Mesenchymal stem cell (in vitro differentiated cells and primary cell): ENCODE data around the gene MROH2B.

Source experiments
- DNase-seq: peaks from one replicate; pipeline ENCODE4 v3.0.0-alpha.2; 2013
- H2AFZ ChIP-seq: one replicate; pipeline ENCODE4 v1.6.1; 2013; ENCODE audit warnings: low read depth, mild to moderate bottlenecking, control low read depth, inconsistent platforms, low read length, moderate library complexity
- H2AK5ac ChIP-seq: 2 replicates; pipeline ENCODE4 v1.6.1; 2013; ENCODE audit warnings: low read length, moderate library complexity, mild to moderate bottlenecking, inconsistent platforms; ENCODE audit not compliant: severe bottlenecking
- H2BK120ac ChIP-seq: one replicate; pipeline ENCODE4 v1.6.1; 2013; ENCODE audit warnings: low read depth, mild to moderate bottlenecking, inconsistent platforms, low read length, moderate library complexity
- H2BK12ac ChIP-seq, 2 experiments: one replicate each; pipeline ENCODE4 v1.6.1; 2013; ENCODE audit warnings: inconsistent platforms in 2 of 2, low read length in 2 of 2, mild to moderate bottlenecking in 2 of 2, moderate library complexity in 2 of 2, control low read depth in 1 of 2
- H2BK15ac ChIP-seq: one replicate; pipeline ENCODE4 v1.6.1; 2013; ENCODE audit warnings: mild to moderate bottlenecking, low read depth, inconsistent platforms; ENCODE audit not compliant: poor library complexity, severe bottlenecking
- H2BK5ac ChIP-seq: 2 replicates; pipeline ENCODE4 v1.6.1; 2013; ENCODE audit warnings: low read depth, mild to moderate bottlenecking, low read length, control low read depth, inconsistent platforms; ENCODE audit not compliant: poor library complexity, severe bottlenecking
- H3K14ac ChIP-seq, 2 experiments: one replicate each; pipeline ENCODE4 v1.6.1; 2013; ENCODE audit warnings: inconsistent platforms in 2 of 2, low read length in 2 of 2, control low read depth in 1 of 2, mild to moderate bottlenecking in 1 of 2, moderate library complexity in 1 of 2
- H3K18ac ChIP-seq, 2 experiments: one replicate each; pipeline ENCODE4 v1.6.1; 2013; ENCODE audit warnings: inconsistent platforms in 2 of 2, low read length in 2 of 2, control low read depth in 1 of 2, low read depth in 1 of 2, mild to moderate bottlenecking in 1 of 2
- H3K23ac ChIP-seq, 2 experiments: one replicate each; pipeline ENCODE4 v1.6.1; 2013; ENCODE audit warnings: inconsistent platforms in 2 of 2, low read length in 2 of 2, mild to moderate bottlenecking in 2 of 2, moderate library complexity in 2 of 2, control low read depth in 1 of 2
- H3K27ac ChIP-seq: 2 replicates; pipeline ENCODE4 v1.5.1; 2013; ENCODE audit warnings: mild to moderate bottlenecking, moderate library complexity, low read length, control low read depth, inconsistent platforms; ENCODE audit not compliant: poor library complexity, severe bottlenecking
- H3K27me3 ChIP-seq, 2 experiments: 2 replicates each; pipeline versions ENCODE4 v1.6.1 to v1.7.0; 2013; ENCODE audit warnings: low read length in 2 of 2, mild to moderate bottlenecking in 2 of 2, moderate library complexity in 2 of 2, control low read depth in 1 of 2, inconsistent platforms in 1 of 2; ENCODE audit not compliant: control insufficient read depth in 1 of 2, insufficient read depth in 1 of 2
- H3K36me3 ChIP-seq, 2 experiments: 2 replicates each; pipeline versions ENCODE4 v1.6.1 to v1.7.0; 2013; ENCODE audit warnings: low read length in 2 of 2, control low read depth in 1 of 2, inconsistent platforms in 1 of 2, low read depth in 1 of 2, mild to moderate bottlenecking in 1 of 2; ENCODE audit not compliant: insufficient read depth in 2 of 2, control insufficient read depth in 1 of 2
- H3K4ac ChIP-seq, 2 experiments: one replicate each; pipeline ENCODE4 v1.6.1; 2013; ENCODE audit warnings: inconsistent platforms in 2 of 2, low read length in 2 of 2, mild to moderate bottlenecking in 2 of 2, moderate library complexity in 2 of 2, control low read depth in 1 of 2, low read depth in 1 of 2
- H3K4me1 ChIP-seq: 2 replicates; pipeline ENCODE4 v1.6.1; 2013; ENCODE audit warnings: low read depth, low read length, control low read depth; ENCODE audit not compliant: control insufficient read depth, insufficient read depth
- H3K4me2 ChIP-seq: 2 replicates; pipeline ENCODE4 v1.6.1; 2013; ENCODE audit warnings: low read length, mild to moderate bottlenecking, inconsistent platforms; ENCODE audit not compliant: poor library complexity, severe bottlenecking
- H3K4me3 ChIP-seq, 2 experiments: 2 replicates each; pipeline versions ENCODE4 v1.5.1 to v1.7.0; 2013; ENCODE audit warnings: low read length in 2 of 2, mild to moderate bottlenecking in 2 of 2, control low read depth in 1 of 2, low read depth in 1 of 2; ENCODE audit not compliant: insufficient read depth in 1 of 2
- H3K79me1 ChIP-seq: replicated peaks from 2 replicates; pipeline ENCODE4 v1.6.1; 2013; ENCODE audit warnings: mild to moderate bottlenecking, control low read depth, low read length, inconsistent platforms; ENCODE audit not compliant: poor library complexity, severe bottlenecking
- H3K9ac ChIP-seq: 2 replicates; pipeline ENCODE4 v1.7.0; 2013; ENCODE audit warnings: mild to moderate bottlenecking, low read length, moderate library complexity
- H3K9me3 ChIP-seq: 2 replicates; pipeline ENCODE4 v1.7.0; 2013; ENCODE audit warnings: mild to moderate bottlenecking, low read length; ENCODE audit not compliant: control insufficient read depth
- H4K8ac ChIP-seq: one replicate; pipeline ENCODE4 v1.6.1; 2013; ENCODE audit warnings: inconsistent platforms, mild to moderate bottlenecking, low read length, moderate library complexity
- H4K91ac ChIP-seq: one replicate; pipeline ENCODE4 v1.6.1; 2013; ENCODE audit warnings: mild to moderate bottlenecking, low read length, inconsistent platforms
- WGBS: methylation state at CpG from one replicate; pipeline ENCODE4 v1.1.7; 2013; ENCODE audit warnings: mixed read lengths; 5-methylcytosine and 5-hydroxymethylcytosine counted together

Gene MROH2B

DNA sequence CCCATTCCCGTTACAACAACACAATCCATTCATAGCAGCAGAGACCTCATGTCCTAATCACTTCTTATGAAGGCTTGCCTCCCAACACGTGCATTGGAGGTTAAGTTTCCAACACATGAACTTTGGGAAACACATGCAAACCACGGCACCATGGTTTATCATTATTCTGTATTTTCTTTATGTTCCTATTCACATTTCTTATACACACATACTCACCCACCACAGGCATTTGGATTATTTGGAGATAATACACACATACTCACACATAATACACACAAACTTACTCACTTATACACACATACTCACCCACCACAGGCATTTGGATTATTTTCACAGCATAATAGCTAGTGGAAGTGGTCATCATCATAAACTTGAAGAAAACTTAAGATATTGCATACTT is 86.3 kb downstream of the MROH2B start:
- no peak overlapping the region for H2BK5ac ChIP-seq
- no peak overlapping the region for H3K18ac ChIP-seq
- peaks cover 3% of the 10 kb centered on the region for H3K4me1 ChIP-seq
- no peaks in the 10 kb centered on the region for H3K36me3 ChIP-seq
- no peaks in the 10 kb centered on the region for H3K79me1 ChIP-seq
- no peak overlapping the region for H3K14ac ChIP-seq
- no peak overlapping the region for H3K9ac ChIP-seq
- no peak overlapping the region for H3K27ac ChIP-seq
- no peak overlapping the region for H2BK12ac ChIP-seq
- H4K8ac ChIP-seq, result no peak overlapping the region
- no peak overlapping the region for H2BK15ac ChIP-seq
- H3K27me3 ChIP-seq, result no peaks in the 10 kb centered on the region
- no peak overlapping the region for H2AFZ ChIP-seq
- H3K4me3 ChIP-seq, result no peak overlapping the region
- H4K91ac ChIP-seq, result no peak overlapping the region
- no peak overlapping the region for H3K4ac ChIP-seq
- H3K4me2 ChIP-seq, result no peak overlapping the region
- peak; percentile 6 for DNase-seq
- H2BK120ac ChIP-seq, result no peak overlapping the region
- H3K9me3 ChIP-seq, result no peaks in the 10 kb centered on the region
- no peak overlapping the region for H3K23ac ChIP-seq
- WGBS, result 78% methylated on average over 3 of the region's 3 CpGs
- H2AK5ac ChIP-seq, result no peak overlapping the region

- H3K9me3 ChIP-seq, result no peaks in the 10 kb centered on the region
- no peak overlapping the region for H3K27ac ChIP-seq
- H3K4me3 ChIP-seq, result no peak overlapping the region
- H2AK5ac ChIP-seq, result no peak overlapping the region
- H3K4me2 ChIP-seq, result no peak overlapping the region
- no peak overlapping the region for H3K23ac ChIP-seq
- no peak overlapping the region for H3K4ac ChIP-seq
- no peak overlapping the region for H2BK120ac ChIP-seq
- no peaks in the 10 kb centered on the region for H3K4me1 ChIP-seq
- no peaks in the 10 kb centered on the region for H3K79me1 ChIP-seq
- H3K18ac ChIP-seq, result no peak overlapping the region
- no peak overlapping the region for H3K9ac ChIP-seq
- H2BK5ac ChIP-seq, result no peak overlapping the region
- WGBS, result 58% methylated on average over 3 of the region's 3 CpGs
- no peak overlapping the region for H4K8ac ChIP-seq
- H2BK15ac ChIP-seq, result no peak overlapping the region
- no peak overlapping the region for H2AFZ ChIP-seq
- no peaks in the 10 kb centered on the region for H3K27me3 ChIP-seq
- no peak overlapping the region for H4K91ac ChIP-seq
- DNase-seq, result no peak
- H3K36me3 ChIP-seq, result no peaks in the 10 kb centered on the region
- no peak overlapping the region for H3K14ac ChIP-seq
- no peak overlapping the region for H2BK12ac ChIP-seq
Measured at GRCh38 chr5:40983781-40984180, 87.4 kb downstream of the MROH2B start.

GRCh38 chr5:40981420-40981819 is 89.7 kb downstream of the MROH2B start:
- Histone ChIP-seq H3K36me3 (no peaks in the 10 kb centered on the region), H3K27ac (no peak overlapping the region), H2BK5ac (no peak overlapping the region), H2BK120ac (no peak overlapping the region), H2AK5ac (no peak overlapping the region), H3K4me2 (no peak overlapping the region), H3K4ac (no peak overlapping the region), H3K14ac (no peak overlapping the region), H3K9me3 (no peaks in the 10 kb centered on the region), H2AFZ (no peak overlapping the region), H4K8ac (no peak overlapping the region), H4K91ac (no peak overlapping the region), H3K79me1 (no peaks in the 10 kb centered on the region), H2BK15ac (no peak overlapping the region), H3K4me3 (no peak overlapping the region), H3K27me3 (no peaks in the 10 kb centered on the region), H3K9ac (no peak overlapping the region), H3K18ac (no peak overlapping the region), H3K4me1 (no peaks in the 10 kb centered on the region), H2BK12ac (no peak overlapping the region), H3K23ac (no peak overlapping the region)
- WGBS, result 89% methylated on average over 9 of the region's 9 CpGs
- DNase-seq, result no peak

DNA sequence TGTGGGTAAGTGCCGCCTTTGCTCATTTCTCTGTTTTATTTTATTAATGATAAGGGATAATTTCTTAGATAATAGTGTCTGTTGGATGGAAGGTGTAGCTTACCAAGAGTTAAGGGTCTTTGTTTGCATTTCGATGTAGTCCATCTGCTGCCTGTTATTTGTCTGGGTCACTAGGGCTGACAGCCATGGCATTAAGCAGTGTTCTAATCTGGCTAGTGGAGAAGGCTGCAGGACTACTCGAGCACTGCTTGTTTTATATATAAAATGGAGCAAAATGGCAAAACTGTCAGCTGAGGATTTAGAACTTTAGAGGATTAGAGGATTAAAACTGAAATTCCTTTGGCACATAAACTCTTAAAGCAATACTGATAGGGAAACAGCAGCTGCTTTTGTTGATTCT is 94.3 kb downstream of the MROH2B start:
- H2AFZ ChIP-seq, result no peak overlapping the region
- H3K14ac ChIP-seq, result no peak overlapping the region
- H2BK12ac ChIP-seq, result no peak overlapping the region
- H3K27ac ChIP-seq, result no peak overlapping the region
- no peak overlapping the region for H3K23ac ChIP-seq
- H2BK120ac ChIP-seq, result no peak overlapping the region
- no peak overlapping the region for H3K4ac ChIP-seq
- H3K4me1 ChIP-seq, result no peaks in the 10 kb centered on the region
- H3K9me3 ChIP-seq, result no peaks in the 10 kb centered on the region
- no peak overlapping the region for H3K4me3 ChIP-seq
- no peaks in the 10 kb centered on the region for H3K27me3 ChIP-seq
- no peak overlapping the region for H2BK5ac ChIP-seq
- 77% methylated on average over 3 of the region's 3 CpGs for WGBS
- no peaks in the 10 kb centered on the region for H3K36me3 ChIP-seq
- no peak overlapping the region for H4K91ac ChIP-seq
- H2AK5ac ChIP-seq, result no peak overlapping the region
- no peak overlapping the region for H3K4me2 ChIP-seq
- H3K79me1 ChIP-seq, result no peaks in the 10 kb centered on the region
- H3K18ac ChIP-seq, result no peak overlapping the region
- DNase-seq, result no peak
- H3K9ac ChIP-seq, result no peak overlapping the region
- H4K8ac ChIP-seq, result no peak overlapping the region
- H2BK15ac ChIP-seq, result no peak overlapping the region
